HEK293 (cell line): ENCODE data around the gene ZNF787.
A peak's percentile ranks its signal among the peaks of the same experiment; 100 is the strongest.

Experiments
- FEZF1 ChIP-seq: fragments of 450-650 bp; formaldehyde crosslinking; IDR thresholded peaks from 2 replicates; pipeline ENCODE4 v1.5.1; 2016; ENCODE audit warnings: missing biosample characterization, missing genetic modification characterization
- GLIS2 ChIP-seq: fragments of 450-650 bp; formaldehyde crosslinking; IDR thresholded peaks from 2 replicates; pipeline ENCODE4 v1.5.1; 2016; ENCODE audit warnings: missing biosample characterization, missing genetic modification characterization
- IKZF3 ChIP-seq: fragments of 450-650 bp; IDR thresholded peaks from 2 replicates; pipeline ENCODE4 v1.5.0; 2018; ENCODE audit warnings: missing biosample characterization, mild to moderate bottlenecking, missing genetic modification characterization, moderate library complexity
- KLF16 ChIP-seq: fragments of 450-650 bp; formaldehyde crosslinking; IDR thresholded peaks from 2 replicates; pipeline ENCODE4 v1.5.1; 2017; ENCODE audit warnings: missing biosample characterization, missing genetic modification characterization
- OVOL3 ChIP-seq: fragments of 450-650 bp; formaldehyde crosslinking; IDR thresholded peaks from 2 replicates; pipeline ENCODE4 v1.5.1; 2016; ENCODE audit warnings: missing biosample characterization, missing genetic modification characterization
- PRDM1 ChIP-seq: fragments of 450-650 bp; formaldehyde crosslinking; IDR thresholded peaks from 2 replicates; pipeline ENCODE4; 2016; ENCODE audit warnings: missing biosample characterization, missing genetic modification characterization
- SCRT2 ChIP-seq: fragments of 450-650 bp; formaldehyde crosslinking; IDR thresholded peaks from 2 replicates; pipeline ENCODE4 v1.5.1; 2016; ENCODE audit warnings: missing biosample characterization, missing genetic modification characterization
- SP3 ChIP-seq: fragments of 450-650 bp; formaldehyde crosslinking; IDR thresholded peaks from 2 replicates; pipeline ENCODE4 v1.5.1; 2016; ENCODE audit warnings: missing biosample characterization, missing genetic modification characterization
- ZBTB17 ChIP-seq: fragments of 450-650 bp; formaldehyde crosslinking; IDR thresholded peaks from 2 replicates; pipeline ENCODE4 v1.5.1; 2016; ENCODE audit warnings: missing biosample characterization, missing genetic modification characterization
- ZBTB20 ChIP-seq: fragments of 450-650 bp; formaldehyde crosslinking; IDR thresholded peaks from 2 replicates; pipeline ENCODE4 v1.5.1; 2016; ENCODE audit warnings: missing biosample characterization, missing genetic modification characterization
- ZNF223 ChIP-seq: fragments of 450-650 bp; formaldehyde crosslinking; IDR thresholded peaks from 2 replicates; pipeline ENCODE4 v1.5.1; 2016; ENCODE audit warnings: missing biosample characterization, missing genetic modification characterization
- ZNF350 ChIP-seq: fragments of 450-650 bp; formaldehyde crosslinking; IDR thresholded peaks from 2 replicates; pipeline ENCODE4 v1.5.0; 2017; ENCODE audit warnings: missing biosample characterization, mild to moderate bottlenecking, missing genetic modification characterization
- ZNF391 ChIP-seq: fragments of 450-650 bp; formaldehyde crosslinking; IDR thresholded peaks from 2 replicates; pipeline ENCODE4 v1.5.1; 2016; ENCODE audit warnings: low read depth, missing biosample characterization, missing genetic modification characterization, borderline replicate concordance
- ZNF394 ChIP-seq: fragments of 450-650 bp; formaldehyde crosslinking; IDR thresholded peaks from 2 replicates; pipeline ENCODE4 v1.5.1; 2016; ENCODE audit warnings: missing biosample characterization, missing genetic modification characterization, mild to moderate bottlenecking, moderate library complexity, borderline replicate concordance
- ZNF501 ChIP-seq: fragments of 450-650 bp; formaldehyde crosslinking; IDR thresholded peaks from 2 replicates; pipeline ENCODE4 v1.5.1; 2016; ENCODE audit warnings: missing biosample characterization, missing genetic modification characterization
- ZNF521 ChIP-seq: fragments of 450-650 bp; formaldehyde crosslinking; IDR thresholded peaks from 2 replicates; pipeline ENCODE4 v1.5.1; 2017; ENCODE audit warnings: missing biosample characterization, mild to moderate bottlenecking, missing genetic modification characterization
- ZNF544 ChIP-seq: fragments of 450-650 bp; formaldehyde crosslinking; IDR thresholded peaks from 2 replicates; pipeline ENCODE4 v1.5.0; 2017; ENCODE audit warnings: missing biosample characterization, missing genetic modification characterization
- ZNF600 ChIP-seq: fragments of 450-650 bp; formaldehyde crosslinking; IDR thresholded peaks from 2 replicates; pipeline ENCODE4 v1.5.1; 2016; ENCODE audit warnings: missing biosample characterization, missing genetic modification characterization
- ZNF654 ChIP-seq: fragments of 450-650 bp; formaldehyde crosslinking; IDR thresholded peaks from 2 replicates; pipeline ENCODE4 v1.5.1; 2016; ENCODE audit warnings: low read depth, missing biosample characterization, missing genetic modification characterization
- ZNF707 ChIP-seq: fragments of 450-650 bp; formaldehyde crosslinking; IDR thresholded peaks from 2 replicates; pipeline ENCODE4 v1.5.1; 2016; ENCODE audit warnings: missing biosample characterization, missing genetic modification characterization
- ZNF777 ChIP-seq: fragments of 450-650 bp; formaldehyde crosslinking; IDR thresholded peaks from 2 replicates; pipeline ENCODE4 v1.5.1; 2017; ENCODE audit warnings: missing biosample characterization, missing genetic modification characterization, borderline replicate concordance
- ZNF785 ChIP-seq: fragments of 450-650 bp; formaldehyde crosslinking; IDR thresholded peaks from 2 replicates; pipeline ENCODE4 v1.5.1; 2016; ENCODE audit warnings: missing biosample characterization, missing genetic modification characterization
- ZNF791 ChIP-seq: fragments of 450-650 bp; formaldehyde crosslinking; IDR thresholded peaks from 2 replicates; pipeline ENCODE4 v1.5.1; 2016; ENCODE audit warnings: missing biosample characterization, missing genetic modification characterization
- TF ChIP-seq, protein P1 (sequence below): fragments of 450-650 bp; formaldehyde crosslinking; IDR thresholded peaks from 2 replicates; pipeline ENCODE4 v1.5.1; 2016; ENCODE audit warnings: missing biosample characterization, missing genetic modification characterization
- TF ChIP-seq, protein P2 (sequence below): fragments of 450-650 bp; formaldehyde crosslinking; IDR thresholded peaks from 2 replicates; pipeline ENCODE4 v1.5.1; 2016; ENCODE audit warnings: missing biosample characterization, missing genetic modification characterization
- TF ChIP-seq, protein P3 (sequence below): fragments of 450-650 bp; formaldehyde crosslinking; IDR thresholded peaks from 2 replicates; pipeline ENCODE4 v1.5.1; 2016; ENCODE audit warnings: missing biosample characterization, missing genetic modification characterization
- TF ChIP-seq, protein P4 (sequence below): fragments of 450-650 bp; formaldehyde crosslinking; IDR thresholded peaks from 2 replicates; pipeline ENCODE4 v1.5.1; 2016; ENCODE audit warnings: missing biosample characterization, missing genetic modification characterization
- TF ChIP-seq, protein P5 (sequence below): fragments of 450-650 bp; formaldehyde crosslinking; IDR thresholded peaks from 2 replicates; pipeline ENCODE4 v1.5.1; 2016; ENCODE audit warnings: missing biosample characterization, missing genetic modification characterization
- TF ChIP-seq, protein P6 (sequence below): fragments of 450-650 bp; formaldehyde crosslinking; optimal IDR thresholded peaks from 2 replicates; pipeline ENCODE3; 2016; ENCODE audit warnings: missing biosample characterization, mild to moderate bottlenecking, missing genetic modification characterization

Gene ZNF787

DNA sequence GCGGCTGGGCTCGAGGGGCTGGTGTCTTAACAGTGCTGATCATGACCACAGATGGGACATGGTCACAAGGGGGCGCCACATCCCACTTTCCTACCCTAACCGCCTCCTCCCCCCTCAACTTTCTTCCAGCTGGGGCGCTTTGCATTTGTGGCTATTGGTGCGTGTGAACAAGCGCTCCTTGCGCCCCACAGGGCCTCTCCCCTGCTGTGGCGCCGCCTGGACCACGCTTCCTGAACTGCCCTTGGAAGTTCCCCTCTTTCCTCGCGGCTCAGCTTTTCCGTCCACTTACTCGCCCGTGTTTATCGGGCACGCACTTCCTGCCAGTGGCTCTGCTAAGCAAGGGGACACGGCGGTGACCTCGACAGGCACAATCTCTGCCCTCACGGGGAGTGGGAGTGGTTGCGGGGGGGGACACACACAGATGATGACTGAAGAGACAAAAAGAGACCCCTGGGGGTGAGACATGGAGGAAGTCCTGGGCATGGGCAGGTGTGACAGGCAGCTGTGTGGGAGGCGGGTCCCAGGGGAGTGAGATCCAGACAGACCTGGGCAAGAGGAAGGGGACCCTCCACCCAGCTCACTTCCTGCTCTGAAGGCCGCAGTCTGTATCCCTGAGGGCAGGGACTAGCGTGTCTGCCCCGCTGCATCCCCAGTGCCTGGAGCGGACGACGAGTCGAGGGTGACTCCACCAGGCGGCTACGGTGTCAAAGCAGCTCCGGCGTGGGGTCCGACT is 40.3 kb downstream of the ZNF787 start (continued):
- peak; percentile 43; the same call in 1 of the 2 replicates for TF ChIP-seq ZNF600
- no peak for TF ChIP-seq ZNF707 (tag by site-specific recombination)
- TF ChIP-seq ZNF544 (tag by site-specific recombination) = no peak
- no peak for TF ChIP-seq ZNF391
- no peak for TF ChIP-seq ZNF521 (tag by site-specific recombination)
- no peak for TF ChIP-seq FEZF1 (tag by site-specific recombination)
- peak; percentile 14; the same call in 1 of the 2 replicates for TF ChIP-seq ZBTB17 (tag by site-specific recombination)
- TF ChIP-seq ZNF501 (tag by site-specific recombination) = peak; percentile 51; the same call in 1 of the 2 replicates
- peak; percentile 85 for TF ChIP-seq PRDM1 (tag by site-specific recombination)
- TF ChIP-seq SCRT2 (tag by site-specific recombination) = no peak
- peak; percentile 56; the same call in 1 of the 2 replicates for TF ChIP-seq ZNF394
- 0 out of 2 replicates have a peak, but pooled peaks have one; percentile 39 for TF ChIP-seq ZNF777 (tag by site-specific recombination)
- TF ChIP-seq, protein P1, sequence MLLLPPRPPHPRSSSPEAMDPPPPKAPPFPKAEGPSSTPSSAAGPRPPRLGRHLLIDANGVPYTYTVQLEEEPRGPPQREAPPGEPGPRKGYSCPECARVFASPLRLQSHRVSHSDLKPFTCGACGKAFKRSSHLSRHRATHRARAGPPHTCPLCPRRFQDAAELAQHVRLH (tag by site-specific recombination) = peak; percentile 78
- TF ChIP-seq, protein P2, sequence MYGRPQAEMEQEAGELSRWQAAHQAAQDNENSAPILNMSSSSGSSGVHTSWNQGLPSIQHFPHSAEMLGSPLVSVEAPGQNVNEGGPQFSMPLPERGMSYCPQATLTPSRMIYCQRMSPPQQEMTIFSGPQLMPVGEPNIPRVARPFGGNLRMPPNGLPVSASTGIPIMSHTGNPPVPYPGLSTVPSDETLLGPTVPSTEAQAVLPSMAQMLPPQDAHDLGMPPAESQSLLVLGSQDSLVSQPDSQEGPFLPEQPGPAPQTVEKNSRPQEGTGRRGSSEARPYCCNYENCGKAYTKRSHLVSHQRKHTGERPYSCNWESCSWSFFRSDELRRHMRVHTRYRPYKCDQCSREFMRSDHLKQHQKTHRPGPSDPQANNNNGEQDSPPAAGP = 0 out of 2 replicates have a peak, but pooled peaks have one; percentile 17
- TF ChIP-seq, protein P3, sequence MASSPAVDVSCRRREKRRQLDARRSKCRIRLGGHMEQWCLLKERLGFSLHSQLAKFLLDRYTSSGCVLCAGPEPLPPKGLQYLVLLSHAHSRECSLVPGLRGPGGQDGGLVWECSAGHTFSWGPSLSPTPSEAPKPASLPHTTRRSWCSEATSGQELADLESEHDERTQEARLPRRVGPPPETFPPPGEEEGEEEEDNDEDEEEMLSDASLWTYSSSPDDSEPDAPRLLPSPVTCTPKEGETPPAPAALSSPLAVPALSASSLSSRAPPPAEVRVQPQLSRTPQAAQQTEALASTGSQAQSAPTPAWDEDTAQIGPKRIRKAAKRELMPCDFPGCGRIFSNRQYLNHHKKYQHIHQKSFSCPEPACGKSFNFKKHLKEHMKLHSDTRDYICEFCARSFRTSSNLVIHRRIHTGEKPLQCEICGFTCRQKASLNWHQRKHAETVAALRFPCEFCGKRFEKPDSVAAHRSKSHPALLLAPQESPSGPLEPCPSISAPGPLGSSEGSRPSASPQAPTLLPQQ = no peak
- no peak for TF ChIP-seq KLF16
- TF ChIP-seq, protein P4, sequence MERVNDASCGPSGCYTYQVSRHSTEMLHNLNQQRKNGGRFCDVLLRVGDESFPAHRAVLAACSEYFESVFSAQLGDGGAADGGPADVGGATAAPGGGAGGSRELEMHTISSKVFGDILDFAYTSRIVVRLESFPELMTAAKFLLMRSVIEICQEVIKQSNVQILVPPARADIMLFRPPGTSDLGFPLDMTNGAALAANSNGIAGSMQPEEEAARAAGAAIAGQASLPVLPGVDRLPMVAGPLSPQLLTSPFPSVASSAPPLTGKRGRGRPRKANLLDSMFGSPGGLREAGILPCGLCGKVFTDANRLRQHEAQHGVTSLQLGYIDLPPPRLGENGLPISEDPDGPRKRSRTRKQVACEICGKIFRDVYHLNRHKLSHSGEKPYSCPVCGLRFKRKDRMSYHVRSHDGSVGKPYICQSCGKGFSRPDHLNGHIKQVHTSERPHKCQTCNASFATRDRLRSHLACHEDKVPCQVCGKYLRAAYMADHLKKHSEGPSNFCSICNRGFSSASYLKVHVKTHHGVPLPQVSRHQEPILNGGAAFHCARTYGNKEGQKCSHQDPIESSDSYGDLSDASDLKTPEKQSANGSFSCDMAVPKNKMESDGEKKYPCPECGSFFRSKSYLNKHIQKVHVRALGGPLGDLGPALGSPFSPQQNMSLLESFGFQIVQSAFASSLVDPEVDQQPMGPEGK (tag by site-specific recombination) = peak; percentile 89
- TF ChIP-seq ZNF791 (tag by site-specific recombination) = no peak
- no peak for TF ChIP-seq OVOL3
- TF ChIP-seq ZBTB20 (tag by site-specific recombination) = peak; percentile 40; the same call in 1 of the 2 replicates
- peak; percentile 92 for TF ChIP-seq GLIS2 (tag by site-specific recombination)
- TF ChIP-seq, protein P5, sequence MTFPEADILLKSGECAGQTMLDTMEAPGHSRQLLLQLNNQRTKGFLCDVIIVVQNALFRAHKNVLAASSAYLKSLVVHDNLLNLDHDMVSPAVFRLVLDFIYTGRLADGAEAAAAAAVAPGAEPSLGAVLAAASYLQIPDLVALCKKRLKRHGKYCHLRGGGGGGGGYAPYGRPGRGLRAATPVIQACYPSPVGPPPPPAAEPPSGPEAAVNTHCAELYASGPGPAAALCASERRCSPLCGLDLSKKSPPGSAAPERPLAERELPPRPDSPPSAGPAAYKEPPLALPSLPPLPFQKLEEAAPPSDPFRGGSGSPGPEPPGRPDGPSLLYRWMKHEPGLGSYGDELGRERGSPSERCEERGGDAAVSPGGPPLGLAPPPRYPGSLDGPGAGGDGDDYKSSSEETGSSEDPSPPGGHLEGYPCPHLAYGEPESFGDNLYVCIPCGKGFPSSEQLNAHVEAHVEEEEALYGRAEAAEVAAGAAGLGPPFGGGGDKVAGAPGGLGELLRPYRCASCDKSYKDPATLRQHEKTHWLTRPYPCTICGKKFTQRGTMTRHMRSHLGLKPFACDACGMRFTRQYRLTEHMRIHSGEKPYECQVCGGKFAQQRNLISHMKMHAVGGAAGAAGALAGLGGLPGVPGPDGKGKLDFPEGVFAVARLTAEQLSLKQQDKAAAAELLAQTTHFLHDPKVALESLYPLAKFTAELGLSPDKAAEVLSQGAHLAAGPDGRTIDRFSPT (tag by site-specific recombination) = peak; percentile 54; the same call in 1 of the 2 replicates
- TF ChIP-seq ZNF785 (tag by site-specific recombination) = 0 out of 2 replicates have a peak, but pooled peaks have one; percentile 13
- TF ChIP-seq, protein P6, sequence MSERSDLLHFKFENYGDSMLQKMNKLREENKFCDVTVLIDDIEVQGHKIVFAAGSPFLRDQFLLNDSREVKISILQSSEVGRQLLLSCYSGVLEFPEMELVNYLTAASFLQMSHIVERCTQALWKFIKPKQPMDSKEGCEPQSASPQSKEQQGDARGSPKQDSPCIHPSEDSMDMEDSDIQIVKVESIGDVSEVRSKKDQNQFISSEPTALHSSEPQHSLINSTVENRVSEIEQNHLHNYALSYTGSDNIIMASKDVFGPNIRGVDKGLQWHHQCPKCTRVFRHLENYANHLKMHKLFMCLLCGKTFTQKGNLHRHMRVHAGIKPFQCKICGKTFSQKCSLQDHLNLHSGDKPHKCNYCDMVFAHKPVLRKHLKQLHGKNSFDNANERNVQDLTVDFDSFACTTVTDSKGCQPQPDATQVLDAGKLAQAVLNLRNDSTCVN (tag by site-specific recombination) = peak; percentile 21
- TF ChIP-seq IKZF3 (tag by site-specific recombination) = peak; percentile 31; the same call in 1 of the 2 replicates
- no peak for TF ChIP-seq ZNF350 (tag by site-specific recombination)
- peak; percentile 54 for TF ChIP-seq ZNF654
- TF ChIP-seq SP3 (tag by site-specific recombination) = no peak
- TF ChIP-seq ZNF223 = no peak
